Progenitor cell of endocrine pancreas (in vitro differentiated cells): Measurements from ENCODE around the gene APEH. TPM values are rescaled to one million over a fixed set of nuclear protein-coding genes. Genes with fewer than 3 reads are reported as not detected.
A peak's percentile ranks its signal among the peaks of the same experiment; 100 is the strongest.

Experiments
- DNase-seq: peaks from one replicate; pipeline ENCODE4 v3.0.0; 2021; ENCODE audit warnings: low spot score; ENCODE audit not compliant: unreplicated experiment
- H3K27ac Mint-ChIP-seq: 2 replicates; pipeline ENCODE4 v1.8.0; 2021; ENCODE audit warnings: mild to moderate bottlenecking, moderate library complexity, mixed read lengths
- H3K27me3 Mint-ChIP-seq: 2 replicates; pipeline ENCODE4 v1.8.0; 2021; ENCODE audit warnings: mixed read lengths
- H3K36me3 Mint-ChIP-seq: 2 replicates; pipeline ENCODE4 v1.8.0; 2022; ENCODE audit warnings: mixed read lengths; ENCODE audit not compliant: insufficient read depth
- H3K4me1 Mint-ChIP-seq: 2 replicates; pipeline ENCODE4 v1.8.0; 2021; ENCODE audit warnings: low read depth, mixed read lengths
- H3K4me3 Mint-ChIP-seq: 2 replicates; pipeline ENCODE4 v1.8.0; 2021; ENCODE audit warnings: low read depth, mild to moderate bottlenecking, moderate library complexity, mixed read lengths
- H3K9me3 Mint-ChIP-seq: 2 replicates; pipeline ENCODE4 v1.8.0; 2021; ENCODE audit warnings: low read depth, mixed read lengths
- CTCF ChIP-seq: fragments of 200-600 bp; sonication (generic); IDR thresholded peaks from one replicate; pipeline ENCODE4 v1.5.0; 2021; ENCODE audit warnings: antibody characterized with exemption, mild to moderate bottlenecking; ENCODE audit not compliant: unreplicated experiment
- total RNA-seq: library from RNA; stranded (reverse); gene quantifications from 2 replicates; pipeline ENCODE4 v1.2.1, GENCODE V29; 2021

The APEH gene
- total RNA-seq, 1 donor from 2014 or later: 160 TPM

GRCh38 chr3:49699281-49699979, 25.3 kb downstream of the APEH start:
- no peaks in the 10 kb centered on the region for H3K4me1 Mint-ChIP-seq
- no peak for DNase-seq
- no peak overlapping the region for H3K4me3 Mint-ChIP-seq
- peaks cover 3% of the 10 kb centered on the region for H3K36me3 Mint-ChIP-seq
- TF ChIP-seq CTCF: no peak
- no peak overlapping the region for H3K27ac Mint-ChIP-seq
- no peaks in the 10 kb centered on the region for H3K9me3 Mint-ChIP-seq
- no peaks in the 10 kb centered on the region for H3K27me3 Mint-ChIP-seq

- Mint-ChIP-seq H3K27me3 (no peaks in the 10 kb centered on the region), H3K27ac (no peak overlapping the region), H3K4me1 (no peaks in the 10 kb centered on the region), H3K9me3 (no peaks in the 10 kb centered on the region), H3K4me3 (no peak overlapping the region), H3K36me3 (peaks cover 3% of the 10 kb centered on the region)
- no peak for TF ChIP-seq CTCF
- DNase-seq: no peak
These were observed 25.9 kb downstream of the APEH start for GRCh38 chr3:49700014-49700413.

GRCh38 chr3:49700453-49701128, 26.4 kb downstream of the APEH start:
- H3K9me3 Mint-ChIP-seq: no peaks in the 10 kb centered on the region
- no peaks in the 10 kb centered on the region for H3K27me3 Mint-ChIP-seq
- no peak for TF ChIP-seq CTCF
- no peak overlapping the region for H3K27ac Mint-ChIP-seq
- H3K4me1 Mint-ChIP-seq: no peaks in the 10 kb centered on the region
- no peak for DNase-seq
- peaks cover 3% of the 10 kb centered on the region for H3K36me3 Mint-ChIP-seq
- H3K4me3 Mint-ChIP-seq: no peak overlapping the region

GRCh38 chr3:49701388-49702077, 27.4 kb downstream of the APEH start:
- Mint-ChIP-seq H3K4me3 (no peak overlapping the region), H3K27me3 (no peaks in the 10 kb centered on the region), H3K27ac (no peak overlapping the region), H3K9me3 (no peaks in the 10 kb centered on the region), H3K36me3 (peaks cover 3% of the 10 kb centered on the region), H3K4me1 (no peaks in the 10 kb centered on the region)
- peak; percentile 39 for TF ChIP-seq CTCF
- no peak for DNase-seq

- no peak for TF ChIP-seq CTCF
- DNase-seq: no peak
- no peaks in the 10 kb centered on the region for H3K27me3 Mint-ChIP-seq
- H3K9me3 Mint-ChIP-seq: no peaks in the 10 kb centered on the region
- H3K27ac Mint-ChIP-seq: no peak overlapping the region
- no peak overlapping the region for H3K4me3 Mint-ChIP-seq
- peaks cover 4% of the 10 kb centered on the region for H3K36me3 Mint-ChIP-seq
- no peaks in the 10 kb centered on the region for H3K4me1 Mint-ChIP-seq
These were observed 28.5 kb downstream of the APEH start for GRCh38 chr3:49702672-49703071.
